Endothelial cell (in vitro differentiated cells): ENCODE data around the gene CDK13. TPM values are rescaled to one million over a fixed set of nuclear protein-coding genes. Genes with fewer than 3 reads are reported as not detected.

Experiments
- DNase-seq: peaks from one replicate; pipeline ENCODE4 v3.0.0; 2021; ENCODE audit warnings: low spot score
- H3K27ac Mint-ChIP-seq: one replicate; pipeline ENCODE4 v1.8.0; 2021; ENCODE audit warnings: mixed read lengths, inconsistent platforms; ENCODE audit not compliant: unreplicated experiment
- H3K27me3 Mint-ChIP-seq: one replicate; pipeline ENCODE4 v1.8.0; 2021; ENCODE audit warnings: mild to moderate bottlenecking, moderate library complexity, mixed read lengths, inconsistent platforms; ENCODE audit not compliant: unreplicated experiment
- H3K36me3 Mint-ChIP-seq: one replicate; pipeline ENCODE4 v1.8.0; 2021; ENCODE audit warnings: mild to moderate bottlenecking, low read depth, mixed read lengths, inconsistent platforms; ENCODE audit not compliant: unreplicated experiment
- H3K4me1 Mint-ChIP-seq: one replicate; pipeline ENCODE4 v1.8.0; 2021; ENCODE audit warnings: mild to moderate bottlenecking, mixed read lengths, inconsistent platforms; ENCODE audit not compliant: unreplicated experiment
- H3K4me3 Mint-ChIP-seq: one replicate; pipeline ENCODE4 v1.8.0; 2021; ENCODE audit warnings: mild to moderate bottlenecking, mixed read lengths, inconsistent platforms; ENCODE audit not compliant: unreplicated experiment
- H3K9me3 Mint-ChIP-seq: one replicate; pipeline ENCODE4 v1.8.0; 2021; ENCODE audit warnings: mixed read lengths, inconsistent platforms; ENCODE audit not compliant: unreplicated experiment
- CTCF ChIP-seq: fragments of 200-600 bp; sonication (generic); IDR thresholded peaks from one replicate; pipeline ENCODE4 v1.5.0; 2021; ENCODE audit warnings: antibody characterized with exemption; ENCODE audit not compliant: unreplicated experiment
- total RNA-seq: library from RNA; stranded (reverse); fragmentation: NEBNext Ultra II Directional; extraction: Animal tissue kit (Norgen Biotek cat#: 25700); gene quantifications from one replicate; pipeline ENCODE4 v1.2.1, GENCODE V29; 2021; ENCODE audit not compliant: unreplicated experiment

Gene CDK13
- total RNA-seq, 1 donor from 2014 or later: 52.9 TPM

GRCh38 chr7:40095695-40096327 lies 145.8 kb downstream of the CDK13 start:
- TF ChIP-seq CTCF: no peak
- Mint-ChIP-seq H3K4me1 (no peaks in the 10 kb centered on the region), H3K36me3 (peaks cover 20% of the 10 kb centered on the region), H3K4me3 (no peak overlapping the region), H3K9me3 (no peaks in the 10 kb centered on the region), H3K27ac (no peak overlapping the region), H3K27me3 (no peaks in the 10 kb centered on the region)
- DNase-seq: no peak

GRCh38 chr7:40097728-40098127 lies 147.7 kb downstream of the CDK13 start:
- no peaks in the 10 kb centered on the region for H3K4me1 Mint-ChIP-seq
- DNase-seq: no peak
- H3K9me3 Mint-ChIP-seq: no peaks in the 10 kb centered on the region
- H3K27ac Mint-ChIP-seq: no peak overlapping the region
- H3K4me3 Mint-ChIP-seq: no peak overlapping the region
- H3K27me3 Mint-ChIP-seq: no peaks in the 10 kb centered on the region
- peaks cover 14% of the 10 kb centered on the region for H3K36me3 Mint-ChIP-seq
- no peak for TF ChIP-seq CTCF

GRCh38 chr7:40098810-40099209 lies 148.8 kb downstream of the CDK13 start:
- TF ChIP-seq CTCF: no peak
- Mint-ChIP-seq H3K27me3 (no peaks in the 10 kb centered on the region), H3K27ac (no peak overlapping the region), H3K4me1 (no peaks in the 10 kb centered on the region), H3K9me3 (no peaks in the 10 kb centered on the region), H3K36me3 (peaks cover 12% of the 10 kb centered on the region), H3K4me3 (no peak overlapping the region)
- DNase-seq: no peak

GRCh38 chr7:40099837-40100236 lies 149.8 kb downstream of the CDK13 start:
- no peaks in the 10 kb centered on the region for H3K4me1 Mint-ChIP-seq
- no peak for TF ChIP-seq CTCF
- H3K9me3 Mint-ChIP-seq: no peaks in the 10 kb centered on the region
- H3K36me3 Mint-ChIP-seq: peaks cover 4% of the 10 kb centered on the region
- H3K27ac Mint-ChIP-seq: no peak overlapping the region
- H3K27me3 Mint-ChIP-seq: no peaks in the 10 kb centered on the region
- DNase-seq: no peak
- no peak overlapping the region for H3K4me3 Mint-ChIP-seq

GRCh38 chr7:40101201-40101600 lies 151.1 kb downstream of the CDK13 start:
- Mint-ChIP-seq H3K4me3 (no peak overlapping the region), H3K27me3 (no peaks in the 10 kb centered on the region), H3K4me1 (no peaks in the 10 kb centered on the region), H3K9me3 (no peaks in the 10 kb centered on the region), H3K27ac (no peak overlapping the region), H3K36me3 (peaks cover 4% of the 10 kb centered on the region)
- DNase-seq: no peak
- no peak for TF ChIP-seq CTCF
